ENCODE data around the gene ABCA4.

ABCA4 gene

DNA sequence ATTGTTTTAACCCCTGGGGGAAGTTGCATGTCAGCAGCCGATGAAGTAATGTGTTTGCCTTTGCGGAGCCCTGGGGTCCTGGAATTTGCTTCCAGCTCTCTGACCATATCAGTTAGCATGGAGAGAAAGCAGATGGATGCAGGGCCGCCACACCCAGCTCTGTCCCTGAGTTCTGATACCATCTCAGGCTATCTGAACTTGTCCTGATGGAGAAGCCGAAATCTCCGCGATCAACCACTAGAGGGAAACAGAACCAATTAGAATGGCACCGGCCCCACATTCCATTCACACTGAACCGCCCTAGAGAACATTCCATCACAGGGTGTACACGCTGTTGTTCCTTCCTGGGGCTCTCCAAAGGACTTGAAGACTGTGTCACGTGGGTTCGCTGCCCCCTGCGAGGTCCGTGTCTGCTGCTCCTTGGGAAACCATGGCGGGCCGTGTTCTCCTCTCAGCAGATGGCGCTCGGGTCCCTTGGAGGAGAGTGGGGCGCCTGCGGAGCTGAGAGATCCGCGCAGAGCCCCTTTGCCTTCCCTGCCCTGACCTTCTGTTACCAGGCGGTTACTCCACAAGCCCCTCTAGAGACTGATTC is 75.4 kb downstream of the ABCA4 start (continued):
- TF ChIP-seq ZNF23 (tag by site-specific recombination; IDR thresholded peaks at IDR 0.05; ENCODE audit: borderline replicate concordance) (no peak), ZNF16 (tag by site-specific recombination; IDR thresholded peaks at IDR 0.05; ENCODE audit: low read depth) (no peak), MYNN (tag by site-specific recombination; IDR thresholded peaks at IDR 0.05; ENCODE audit: borderline replicate concordance) (no peak), ZIC2 (tag by site-specific recombination; IDR thresholded peaks at IDR 0.05) (peak; percentile 67), MEIS1 (CRISPR knock-in tag; IDR thresholded peaks at IDR 0.05; ENCODE audit: borderline replicate concordance) (no peak), ZXDB (tag by site-specific recombination; IDR thresholded peaks at IDR 0.05) (0 out of 2 replicates have a peak, but pooled peaks have one; percentile 31), ZNF629 (tag by site-specific recombination; IDR thresholded peaks at IDR 0.05) (no peak; the same call in 1 of the 2 replicates), ZNF10 (tag by site-specific recombination; IDR thresholded peaks at IDR 0.05) (peak; percentile 36; the same call in 1 of the 2 replicates), ZNF626 (tag by site-specific recombination; IDR thresholded peaks at IDR 0.05) (no peak), WT1 (tag by site-specific recombination; IDR thresholded peaks at IDR 0.05) (no peak), ZNF561 (tag by site-specific recombination; IDR thresholded peaks at IDR 0.05; ENCODE audit: borderline replicate concordance) (0 out of 2 replicates have a peak, but pooled peaks have one; percentile 48), ZNF654 (tag by site-specific recombination; IDR thresholded peaks at IDR 0.05; ENCODE audit: low read depth) (peak; percentile 62), ZNF768 (tag by site-specific recombination; IDR thresholded peaks at IDR 0.05) (no peak), ZNF366 (tag by site-specific recombination; conservative IDR thresholded peaks at IDR 0.05) (0 out of 2 replicates have a peak, but pooled peaks have one; percentile 11), ZNF404 (tag by site-specific recombination; IDR thresholded peaks at IDR 0.05) (no peak), GLIS1 (tag by site-specific recombination; IDR thresholded peaks at IDR 0.05) (peak; percentile 78), GLIS2 (tag by site-specific recombination; IDR thresholded peaks at IDR 0.05) (peak; percentile 35; the same call in 1 of the 2 replicates), SP7 (tag by site-specific recombination; IDR thresholded peaks at IDR 0.05) (peak; percentile 33; the same call in 1 of the 2 replicates), ZSCAN30 (tag by site-specific recombination; IDR thresholded peaks at IDR 0.05) (0 out of 2 replicates have a peak, but pooled peaks have one; percentile 32)
- TF ChIP-seq, protein P1, sequence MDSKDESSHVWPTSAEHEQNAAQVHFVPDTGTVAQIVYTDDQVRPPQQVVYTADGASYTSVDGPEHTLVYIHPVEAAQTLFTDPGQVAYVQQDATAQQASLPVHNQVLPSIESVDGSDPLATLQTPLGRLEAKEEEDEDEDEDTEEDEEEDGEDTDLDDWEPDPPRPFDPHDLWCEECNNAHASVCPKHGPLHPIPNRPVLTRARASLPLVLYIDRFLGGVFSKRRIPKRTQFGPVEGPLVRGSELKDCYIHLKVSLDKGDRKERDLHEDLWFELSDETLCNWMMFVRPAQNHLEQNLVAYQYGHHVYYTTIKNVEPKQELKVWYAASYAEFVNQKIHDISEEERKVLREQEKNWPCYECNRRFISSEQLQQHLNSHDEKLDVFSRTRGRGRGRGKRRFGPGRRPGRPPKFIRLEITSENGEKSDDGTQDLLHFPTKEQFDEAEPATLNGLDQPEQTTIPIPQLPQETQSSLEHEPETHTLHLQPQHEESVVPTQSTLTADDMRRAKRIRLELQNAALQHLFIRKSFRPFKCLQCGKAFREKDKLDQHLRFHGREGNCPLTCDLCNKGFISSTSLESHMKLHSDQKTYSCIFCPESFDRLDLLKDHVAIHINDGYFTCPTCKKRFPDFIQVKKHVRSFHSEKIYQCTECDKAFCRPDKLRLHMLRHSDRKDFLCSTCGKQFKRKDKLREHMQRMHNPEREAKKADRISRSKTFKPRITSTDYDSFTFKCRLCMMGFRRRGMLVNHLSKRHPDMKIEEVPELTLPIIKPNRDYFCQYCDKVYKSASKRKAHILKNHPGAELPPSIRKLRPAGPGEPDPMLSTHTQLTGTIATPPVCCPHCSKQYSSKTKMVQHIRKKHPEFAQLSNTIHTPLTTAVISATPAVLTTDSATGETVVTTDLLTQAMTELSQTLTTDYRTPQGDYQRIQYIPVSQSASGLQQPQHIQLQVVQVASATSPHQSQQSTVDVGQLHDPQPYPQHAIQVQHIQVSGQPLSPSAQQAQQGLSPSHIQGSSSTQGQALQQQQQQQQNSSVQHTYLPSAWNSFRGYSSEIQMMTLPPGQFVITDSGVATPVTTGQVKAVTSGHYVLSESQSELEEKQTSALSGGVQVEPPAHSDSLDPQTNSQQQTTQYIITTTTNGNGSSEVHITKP (tag by site-specific recombination; IDR thresholded peaks at IDR 0.05), result peak; percentile 73
- TF ChIP-seq, protein P2, sequence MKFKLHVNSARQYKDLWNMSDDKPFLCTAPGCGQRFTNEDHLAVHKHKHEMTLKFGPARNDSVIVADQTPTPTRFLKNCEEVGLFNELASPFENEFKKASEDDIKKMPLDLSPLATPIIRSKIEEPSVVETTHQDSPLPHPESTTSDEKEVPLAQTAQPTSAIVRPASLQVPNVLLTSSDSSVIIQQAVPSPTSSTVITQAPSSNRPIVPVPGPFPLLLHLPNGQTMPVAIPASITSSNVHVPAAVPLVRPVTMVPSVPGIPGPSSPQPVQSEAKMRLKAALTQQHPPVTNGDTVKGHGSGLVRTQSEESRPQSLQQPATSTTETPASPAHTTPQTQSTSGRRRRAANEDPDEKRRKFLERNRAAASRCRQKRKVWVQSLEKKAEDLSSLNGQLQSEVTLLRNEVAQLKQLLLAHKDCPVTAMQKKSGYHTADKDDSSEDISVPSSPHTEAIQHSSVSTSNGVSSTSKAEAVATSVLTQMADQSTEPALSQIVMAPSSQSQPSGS (tag by site-specific recombination; IDR thresholded peaks at IDR 0.05; ENCODE audit: low read depth), result no peak
- TF ChIP-seq, protein P3, sequence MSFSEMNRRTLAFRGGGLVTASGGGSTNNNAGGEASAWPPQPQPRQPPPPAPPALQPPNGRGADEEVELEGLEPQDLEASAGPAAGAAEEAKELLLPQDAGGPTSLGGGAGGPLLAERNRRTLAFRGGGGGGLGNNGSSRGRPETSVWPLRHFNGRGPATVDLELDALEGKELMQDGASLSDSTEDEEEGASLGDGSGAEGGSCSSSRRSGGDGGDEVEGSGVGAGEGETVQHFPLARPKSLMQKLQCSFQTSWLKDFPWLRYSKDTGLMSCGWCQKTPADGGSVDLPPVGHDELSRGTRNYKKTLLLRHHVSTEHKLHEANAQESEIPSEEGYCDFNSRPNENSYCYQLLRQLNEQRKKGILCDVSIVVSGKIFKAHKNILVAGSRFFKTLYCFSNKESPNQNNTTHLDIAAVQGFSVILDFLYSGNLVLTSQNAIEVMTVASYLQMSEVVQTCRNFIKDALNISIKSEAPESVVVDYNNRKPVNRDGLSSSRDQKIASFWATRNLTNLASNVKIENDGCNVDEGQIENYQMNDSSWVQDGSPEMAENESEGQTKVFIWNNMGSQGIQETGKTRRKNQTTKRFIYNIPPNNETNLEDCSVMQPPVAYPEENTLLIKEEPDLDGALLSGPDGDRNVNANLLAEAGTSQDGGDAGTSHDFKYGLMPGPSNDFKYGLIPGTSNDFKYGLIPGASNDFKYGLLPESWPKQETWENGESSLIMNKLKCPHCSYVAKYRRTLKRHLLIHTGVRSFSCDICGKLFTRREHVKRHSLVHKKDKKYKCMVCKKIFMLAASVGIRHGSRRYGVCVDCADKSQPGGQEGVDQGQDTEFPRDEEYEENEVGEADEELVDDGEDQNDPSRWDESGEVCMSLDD (tag by site-specific recombination; IDR thresholded peaks at IDR 0.05), result 0 out of 2 replicates have a peak, but pooled peaks have one; percentile 27
- TF ChIP-seq, protein P4, sequence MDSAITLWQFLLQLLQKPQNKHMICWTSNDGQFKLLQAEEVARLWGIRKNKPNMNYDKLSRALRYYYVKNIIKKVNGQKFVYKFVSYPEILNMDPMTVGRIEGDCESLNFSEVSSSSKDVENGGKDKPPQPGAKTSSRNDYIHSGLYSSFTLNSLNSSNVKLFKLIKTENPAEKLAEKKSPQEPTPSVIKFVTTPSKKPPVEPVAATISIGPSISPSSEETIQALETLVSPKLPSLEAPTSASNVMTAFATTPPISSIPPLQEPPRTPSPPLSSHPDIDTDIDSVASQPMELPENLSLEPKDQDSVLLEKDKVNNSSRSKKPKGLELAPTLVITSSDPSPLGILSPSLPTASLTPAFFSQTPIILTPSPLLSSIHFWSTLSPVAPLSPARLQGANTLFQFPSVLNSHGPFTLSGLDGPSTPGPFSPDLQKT (IDR thresholded peaks at IDR 0.05; ENCODE audit: borderline replicate concordance, low read depth, low read length), result no peak
- TF ChIP-seq, protein P5, sequence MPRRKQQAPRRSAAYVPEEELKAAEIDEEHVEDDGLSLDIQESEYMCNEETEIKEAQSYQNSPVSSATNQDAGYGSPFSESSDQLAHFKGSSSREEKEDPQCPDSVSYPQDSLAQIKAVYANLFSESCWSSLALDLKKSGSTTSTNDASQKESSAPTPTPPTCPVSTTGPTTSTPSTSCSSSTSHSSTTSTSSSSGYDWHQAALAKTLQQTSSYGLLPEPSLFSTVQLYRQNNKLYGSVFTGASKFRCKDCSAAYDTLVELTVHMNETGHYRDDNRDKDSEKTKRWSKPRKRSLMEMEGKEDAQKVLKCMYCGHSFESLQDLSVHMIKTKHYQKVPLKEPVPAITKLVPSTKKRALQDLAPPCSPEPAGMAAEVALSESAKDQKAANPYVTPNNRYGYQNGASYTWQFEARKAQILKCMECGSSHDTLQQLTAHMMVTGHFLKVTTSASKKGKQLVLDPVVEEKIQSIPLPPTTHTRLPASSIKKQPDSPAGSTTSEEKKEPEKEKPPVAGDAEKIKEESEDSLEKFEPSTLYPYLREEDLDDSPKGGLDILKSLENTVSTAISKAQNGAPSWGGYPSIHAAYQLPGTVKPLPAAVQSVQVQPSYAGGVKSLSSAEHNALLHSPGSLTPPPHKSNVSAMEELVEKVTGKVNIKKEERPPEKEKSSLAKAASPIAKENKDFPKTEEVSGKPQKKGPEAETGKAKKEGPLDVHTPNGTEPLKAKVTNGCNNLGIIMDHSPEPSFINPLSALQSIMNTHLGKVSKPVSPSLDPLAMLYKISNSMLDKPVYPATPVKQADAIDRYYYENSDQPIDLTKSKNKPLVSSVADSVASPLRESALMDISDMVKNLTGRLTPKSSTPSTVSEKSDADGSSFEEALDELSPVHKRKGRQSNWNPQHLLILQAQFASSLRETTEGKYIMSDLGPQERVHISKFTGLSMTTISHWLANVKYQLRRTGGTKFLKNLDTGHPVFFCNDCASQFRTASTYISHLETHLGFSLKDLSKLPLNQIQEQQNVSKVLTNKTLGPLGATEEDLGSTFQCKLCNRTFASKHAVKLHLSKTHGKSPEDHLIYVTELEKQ (tag by site-specific recombination; IDR thresholded peaks at IDR 0.05; ENCODE audit: borderline replicate concordance), result no peak
- TF ChIP-seq, protein P6, sequence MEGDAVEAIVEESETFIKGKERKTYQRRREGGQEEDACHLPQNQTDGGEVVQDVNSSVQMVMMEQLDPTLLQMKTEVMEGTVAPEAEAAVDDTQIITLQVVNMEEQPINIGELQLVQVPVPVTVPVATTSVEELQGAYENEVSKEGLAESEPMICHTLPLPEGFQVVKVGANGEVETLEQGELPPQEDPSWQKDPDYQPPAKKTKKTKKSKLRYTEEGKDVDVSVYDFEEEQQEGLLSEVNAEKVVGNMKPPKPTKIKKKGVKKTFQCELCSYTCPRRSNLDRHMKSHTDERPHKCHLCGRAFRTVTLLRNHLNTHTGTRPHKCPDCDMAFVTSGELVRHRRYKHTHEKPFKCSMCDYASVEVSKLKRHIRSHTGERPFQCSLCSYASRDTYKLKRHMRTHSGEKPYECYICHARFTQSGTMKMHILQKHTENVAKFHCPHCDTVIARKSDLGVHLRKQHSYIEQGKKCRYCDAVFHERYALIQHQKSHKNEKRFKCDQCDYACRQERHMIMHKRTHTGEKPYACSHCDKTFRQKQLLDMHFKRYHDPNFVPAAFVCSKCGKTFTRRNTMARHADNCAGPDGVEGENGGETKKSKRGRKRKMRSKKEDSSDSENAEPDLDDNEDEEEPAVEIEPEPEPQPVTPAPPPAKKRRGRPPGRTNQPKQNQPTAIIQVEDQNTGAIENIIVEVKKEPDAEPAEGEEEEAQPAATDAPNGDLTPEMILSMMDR (tag by site-specific recombination; IDR thresholded peaks at IDR 0.05), result peak; percentile 75

All from HEK293 (cell line).